Esophagus muscularis mucosa (tissue), 4 donors: ENCODE data around the gene ZBTB7C. TPM values are rescaled to one million over a fixed set of nuclear protein-coding genes. Genes with fewer than 3 reads are reported as not detected.

ENCODE experiments used
- DNase-seq: peaks from one replicate; pipeline ENCODE4 v3.0.0-alpha.2; 2017; ENCODE audit errors: extremely low spot score
- H3K27ac ChIP-seq, 4 donors: fragments of 200-600 bp; sonication (generic); replicated peaks in 1 of 4; 1 replicate in 3 of 4; 2 replicates in 1 of 4; pipeline ENCODE4 v1.5.1; 2016 to 2019; ENCODE audit warnings: mild to moderate bottlenecking in 1 of 4
- H3K27me3 ChIP-seq, 4 donors: fragments of 200-600 bp; sonication (generic); one replicate each; pipeline versions ENCODE4 v1.5.1 to v1.6.0; 2016 to 2019
- H3K36me3 ChIP-seq, 4 donors: fragments of 200-600 bp; sonication (generic); one replicate each; pipeline ENCODE4 v1.5.1; 2016 to 2019
- H3K4me1 ChIP-seq, 4 donors: fragments of 200-600 bp; sonication (generic); one replicate each; pipeline ENCODE4 v1.5.1; 2016 to 2019
- H3K4me3 ChIP-seq, 4 donors: fragments of 200-600 bp; sonication (generic); 1 replicate in 2 of 4; 2 replicates in 2 of 4; pipeline ENCODE4 v1.5.1; 2016 to 2019; ENCODE audit warnings: mild to moderate bottlenecking in 4 of 4, moderate library complexity in 1 of 4
- H3K9me3 ChIP-seq, 4 donors: fragments of 200-600 bp; sonication (generic); 1 replicate in 3 of 4; 2 replicates in 1 of 4; pipeline ENCODE4 v1.5.1; 2016 to 2019
- CTCF ChIP-seq, 3 experiments: fragments of 200-600 bp in 2 of 3; fragments of 450-650 bp in 1 of 3; sonication (generic) in 2 of 3; IDR thresholded peaks; one replicate each; pipeline ENCODE4 v1.5.1; 2017 to 2019; ENCODE audit warnings: antibody characterized with exemption in 3 of 3, mild to moderate bottlenecking in 2 of 3, moderate library complexity in 1 of 3
- EP300 ChIP-seq: sonication (generic); formaldehyde crosslinking; IDR thresholded peaks from one replicate; pipeline ENCODE4 v1.6.1; 2017; ENCODE audit warnings: antibody characterized with exemption
- POLR2A ChIP-seq: fragments of 450-650 bp; IDR thresholded peaks from one replicate; pipeline ENCODE4 v1.6.1; 2017; ENCODE audit warnings: antibody characterized with exemption, moderate library complexity, mild to moderate bottlenecking, low read depth
- POLR2AphosphoS5 ChIP-seq, 2 donors: sonication (generic); formaldehyde crosslinking; IDR thresholded peaks; one replicate each; pipeline ENCODE4 v1.6.1; 2017; ENCODE audit warnings: antibody characterized with exemption in 2 of 2
- WGBS: methylation state at CpG from one replicate; pipeline ENCODE4 v1.1.5; 2018; 5-methylcytosine and 5-hydroxymethylcytosine counted together
- intact Hi-C: fragments of 100-400 bp; cut with DNase I; formaldehyde crosslinking; loops from one replicate; pipeline ENCODE4 v1.15.1; 2023
- total RNA-seq, 4 donors: library from RNA; depleted of rRNA; stranded (reverse); fragments of >200 nt; gene quantifications; one replicate each; pipeline versions ENCODE4 v1.1.0 to v1.2.1, GENCODE V29; 2016

The ZBTB7C gene
- total RNA-seq, 4 donors from 2014 or later = 6.3 to 13.2 (median 9.1) TPM

GRCh38 chr18:48297139-48297538 lies 112.0 kb downstream of the ZBTB7C start:
- no peak for DNase-seq
- WGBS = 86% methylated on average over 4 of the region's 4 CpGs

DNA sequence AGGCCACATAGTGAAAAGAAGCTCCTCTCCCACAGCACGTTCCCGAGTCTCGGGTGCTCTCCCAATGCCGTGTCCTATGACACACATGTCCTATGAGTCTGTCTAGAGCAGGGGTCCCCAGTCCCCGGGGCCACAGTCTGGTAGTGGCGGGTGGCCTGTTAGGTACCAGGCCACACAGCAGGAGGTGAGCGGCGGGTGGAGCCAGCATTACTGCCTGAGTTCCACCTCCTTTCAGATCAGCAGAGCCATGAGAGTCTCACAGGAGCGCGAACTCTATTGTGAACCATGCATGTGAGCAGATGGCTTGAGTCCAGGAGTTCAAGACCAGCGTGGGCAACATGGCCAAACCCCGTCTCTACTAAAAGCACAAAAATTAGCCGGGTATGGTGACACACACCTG lies 112.6 kb downstream of the ZBTB7C start:
- peak overlapping the region in 2 of 4 donors; percentile 15 to 57 for H3K27ac ChIP-seq
- DNase-seq = no peak
- TF ChIP-seq CTCF (IDR thresholded peaks at IDR 0.05) = no peak
- no peak for TF ChIP-seq POLR2AphosphoS5 (IDR thresholded peaks at IDR 0.05)
- TF ChIP-seq EP300 = no peak
- TF ChIP-seq POLR2A = no peak
- no peak overlapping the region for H3K4me3 ChIP-seq
- H3K4me1 ChIP-seq = peaks cover 13 to 50% (median 45%) of the 10 kb centered on the region in 4 donors
- H3K27me3 ChIP-seq = no peaks in the 10 kb centered on the region
- 95% methylated on average over 10 of the region's 13 CpGs for WGBS
- intact Hi-C loops = no loop called here
- no peaks in the 10 kb centered on the region for H3K36me3 ChIP-seq
- H3K9me3 ChIP-seq = no peaks in the 10 kb centered on the region

More at GRCh38 chr18:48297139-48297538, 112.0 kb downstream of the ZBTB7C start:
- Histone ChIP-seq H3K27me3 (no peaks in the 10 kb centered on the region), H3K9me3 (no peaks in the 10 kb centered on the region), H3K36me3 (no peaks in the 10 kb centered on the region), H3K4me3 (no peak overlapping the region), H3K4me1 (peaks cover 13 to 54% (median 45%) of the 10 kb centered on the region in 4 donors), H3K27ac (no peak overlapping the region)
- TF ChIP-seq POLR2AphosphoS5 (IDR thresholded peaks at IDR 0.05) (no peak), CTCF (IDR thresholded peaks at IDR 0.05) (no peak)
- intact Hi-C loops = no loop called here

DNA sequence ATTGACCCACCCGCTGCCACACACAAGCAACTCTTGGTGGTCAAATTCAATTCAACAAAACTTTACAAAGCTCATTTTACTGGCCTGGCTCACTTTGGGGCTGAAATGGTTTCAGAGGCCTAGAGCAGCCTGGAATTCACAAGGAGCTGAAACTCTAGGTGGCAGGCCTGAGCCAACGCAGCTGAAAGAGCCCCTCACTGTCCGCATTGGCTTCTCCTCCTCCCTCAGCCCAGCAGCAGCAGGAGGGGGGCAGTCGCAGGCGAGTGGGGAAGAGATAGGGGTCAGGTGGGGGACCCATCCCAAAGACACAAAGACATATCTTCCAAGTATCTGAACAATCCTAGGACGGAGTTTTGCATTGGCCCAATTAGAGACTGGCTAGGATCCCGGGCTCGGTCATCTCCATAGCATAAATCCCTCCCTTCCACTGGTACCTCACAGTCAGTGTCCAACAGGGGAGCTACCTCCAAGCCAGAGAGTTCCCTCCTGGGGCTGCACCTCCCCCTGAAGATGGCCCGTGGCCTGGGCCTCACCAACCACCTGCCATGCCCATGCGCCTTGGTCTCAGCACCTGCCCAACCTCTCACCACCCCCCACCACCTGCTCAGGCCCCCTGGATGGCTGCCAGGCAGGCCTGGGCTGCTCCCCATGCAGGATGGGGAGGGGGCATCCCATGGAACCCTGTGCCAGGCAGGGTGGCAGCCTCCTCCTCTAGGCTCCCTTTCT lies 113.4 kb downstream of the ZBTB7C start:
- no peak overlapping the region for H3K4me3 ChIP-seq
- H3K4me1 ChIP-seq = peaks cover 11 to 42% (median 38%) of the 10 kb centered on the region in 4 donors
- no peaks in the 10 kb centered on the region for H3K27me3 ChIP-seq
- peak overlapping the region; percentile 57 to 62 (median 60) for H3K27ac ChIP-seq
- TF ChIP-seq POLR2AphosphoS5 (IDR thresholded peaks at IDR 0.05) = no peak
- TF ChIP-seq EP300 = no peak
- TF ChIP-seq CTCF (IDR thresholded peaks at IDR 0.05) = peak; percentile 19 to 34 (median 21)
- no peak for TF ChIP-seq POLR2A
- WGBS = 83% methylated on average over 9 of the region's 10 CpGs
- H3K9me3 ChIP-seq = no peaks in the 10 kb centered on the region
- intact Hi-C loops = no loop called here
- DNase-seq = no peak
- no peaks in the 10 kb centered on the region for H3K36me3 ChIP-seq

- H3K27ac ChIP-seq = peak overlapping the region; percentile 57 to 62 (median 60)
- intact Hi-C loops = no loop called here
- TF ChIP-seq POLR2A = no peak
- no peak for TF ChIP-seq CTCF (IDR thresholded peaks at IDR 0.05)
- TF ChIP-seq EP300 = no peak
- TF ChIP-seq POLR2AphosphoS5 (IDR thresholded peaks at IDR 0.05) = no peak
- no peaks in the 10 kb centered on the region for H3K27me3 ChIP-seq
- WGBS = 58% methylated on average over 6 of the region's 12 CpGs
- H3K36me3 ChIP-seq = no peaks in the 10 kb centered on the region
- DNase-seq = no peak
- H3K4me3 ChIP-seq = no peak overlapping the region
- H3K4me1 ChIP-seq = peaks cover 5 to 35% (median 31%) of the 10 kb centered on the region in 4 donors
- no peaks in the 10 kb centered on the region for H3K9me3 ChIP-seq
Observed at GRCh38 chr18:48294899-48295585, 114.1 kb downstream of the ZBTB7C start.
